ENCODE results near the gene LSM14A.

Gene LSM14A

GRCh38 chr19:34255546-34255945 lies 83.2 kb downstream of the LSM14A start:
- no peak for DNase-seq (ENCODE audit: low read depth)

GRCh38 chr19:34256835-34257558 lies 84.7 kb downstream of the LSM14A start:
- DNase-seq (ENCODE audit: low read depth) = peak; percentile 34

GRCh38 chr19:34257559-34257924 lies 85.2 kb downstream of the LSM14A start:
- DNase-seq (ENCODE audit: low read depth) = no peak

- no peak for DNase-seq (ENCODE audit: low read depth)
These were observed 87.2 kb downstream of the LSM14A start for GRCh38 chr19:34259367-34260095.

GRCh38 chr19:34260771-34261173 lies 88.5 kb downstream of the LSM14A start:
- no peak for DNase-seq (ENCODE audit: low read depth)

GRCh38 chr19:34261334-34262109 lies 89.2 kb downstream of the LSM14A start:
- no peak for DNase-seq (ENCODE audit: low read depth)

GRCh38 chr19:34263745-34264237 lies 91.5 kb downstream of the LSM14A start:
- DNase-seq (ENCODE audit: low read depth) = no peak

GRCh38 chr19:34265221-34265650 lies 92.9 kb downstream of the LSM14A start:
- no peak for DNase-seq (ENCODE audit: low read depth)

GRCh38 chr19:34269081-34269480 lies 96.8 kb downstream of the LSM14A start:
- DNase-seq (ENCODE audit: low read depth) = no peak

- no peak for DNase-seq (ENCODE audit: low read depth)
These were observed 97.2 kb downstream of the LSM14A start for GRCh38 chr19:34269489-34269888.

GRCh38 chr19:34269968-34270621 lies 97.8 kb downstream of the LSM14A start:
- DNase-seq (ENCODE audit: low read depth) = peak; percentile 14

- no peak for DNase-seq (ENCODE audit: low read depth)
These were observed 100.8 kb downstream of the LSM14A start for GRCh38 chr19:34273121-34273520.

- DNase-seq (ENCODE audit: low read depth) = no peak
These were observed 102.1 kb downstream of the LSM14A start for GRCh38 chr19:34274284-34274826.

GRCh38 chr19:34274827-34275625 lies 102.7 kb downstream of the LSM14A start:
- peak; percentile 32 for DNase-seq (ENCODE audit: low read depth)

GRCh38 chr19:34275705-34276104 lies 103.4 kb downstream of the LSM14A start:
- DNase-seq (ENCODE audit: low read depth) = no peak

GRCh38 chr19:34276614-34277013 lies 104.3 kb downstream of the LSM14A start:
- DNase-seq (ENCODE audit: low read depth) = no peak

- DNase-seq (ENCODE audit: low read depth) = no peak
These were observed 104.9 kb downstream of the LSM14A start for GRCh38 chr19:34277244-34277643.

- no peak for DNase-seq (ENCODE audit: low read depth)
These were observed 106.5 kb downstream of the LSM14A start for GRCh38 chr19:34278783-34279182.
